SKM-1 treated with dmso at 0.1 percent for 144 hours (cell line): ENCODE measurements around the gene ZNF132.
"Not testable (repeated sequence)": the region's sequence is repeated elsewhere in the genome, so short reads cannot be mapped to it uniquely, and the experiment has no call there.

ENCODE experiments used
- DNase-seq: peaks from one replicate; lab custom pipeline; 2025; ENCODE audit not compliant: unreplicated experiment; lab: John Stamatoyannopoulos, UW

Gene ZNF132

DNA sequence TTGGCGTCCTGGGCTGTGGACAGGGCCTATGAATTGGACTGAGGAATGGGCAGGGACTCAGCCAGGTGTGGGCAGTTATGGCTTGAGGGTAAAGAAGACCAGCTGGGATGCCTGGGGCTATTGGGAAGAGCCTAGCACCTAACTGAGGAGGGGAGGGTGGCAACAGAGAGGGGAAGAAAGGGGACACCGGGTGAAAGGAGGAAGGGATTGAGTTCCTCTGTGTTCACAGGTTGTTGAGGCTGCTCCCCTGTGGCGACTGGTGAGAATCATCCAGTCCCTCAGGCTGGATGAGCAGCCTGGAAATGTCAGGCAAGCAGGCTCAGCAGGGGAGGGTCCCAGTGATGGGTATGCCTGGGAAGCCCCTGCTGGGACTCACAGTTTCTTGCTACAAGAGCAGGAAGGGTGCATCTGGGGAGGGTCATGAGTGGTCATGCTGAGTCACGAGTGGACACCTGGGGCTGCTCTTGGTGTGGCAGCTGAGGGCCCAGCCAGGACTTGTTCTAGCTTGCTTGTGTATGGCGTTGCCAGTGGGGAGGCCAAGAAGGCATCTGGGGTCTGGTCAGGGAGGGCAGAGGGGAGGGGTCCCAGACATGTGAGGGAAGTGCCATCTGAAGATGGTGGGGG is 28.4 kb upstream of the ZNF132 start:
- no peak for DNase-seq

- peak; percentile 63 for DNase-seq
These were observed 27.0 kb upstream of the ZNF132 start, which contains the start of gene ZNF324 for GRCh38 chr19:58466760-58467589. TSS of gene ZNF324 (plus strand) at chr19:58467080. CDS start at chr19:58469186, 2,106 bp downstream.

GRCh38 chr19:58466089-58466759 is 26.3 kb upstream of the ZNF132 start:
- DNase-seq, result no peak

- no peak for DNase-seq
These were observed 20.1 kb upstream of the ZNF132 start for GRCh38 chr19:58460039-58460438.

DNA sequence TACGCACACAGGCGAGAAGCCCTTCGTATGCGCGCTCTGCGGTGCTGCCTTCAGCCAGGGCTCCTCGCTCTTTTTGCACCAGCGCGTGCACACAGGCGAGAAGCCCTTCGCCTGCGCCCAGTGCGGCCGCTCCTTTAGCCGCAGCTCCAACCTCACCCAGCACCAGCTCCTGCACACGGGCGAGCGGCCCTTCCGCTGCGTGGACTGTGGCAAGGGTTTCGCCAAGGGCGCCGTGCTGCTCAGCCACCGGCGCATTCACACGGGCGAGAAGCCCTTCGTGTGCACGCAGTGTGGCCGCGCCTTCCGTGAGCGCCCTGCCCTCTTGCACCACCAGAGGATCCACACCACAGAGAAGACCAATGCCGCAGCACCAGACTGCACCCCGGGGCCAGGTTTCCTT is 16.2 kb upstream of the ZNF132 start:
- no peak for DNase-seq

- DNase-seq, result no peak
These were observed 15.4 kb upstream of the ZNF132 start for GRCh38 chr19:58455306-58455705.

GRCh38 chr19:58453743-58454142 is 13.8 kb upstream of the ZNF132 start:
- DNase-seq, result no peak

DNA sequence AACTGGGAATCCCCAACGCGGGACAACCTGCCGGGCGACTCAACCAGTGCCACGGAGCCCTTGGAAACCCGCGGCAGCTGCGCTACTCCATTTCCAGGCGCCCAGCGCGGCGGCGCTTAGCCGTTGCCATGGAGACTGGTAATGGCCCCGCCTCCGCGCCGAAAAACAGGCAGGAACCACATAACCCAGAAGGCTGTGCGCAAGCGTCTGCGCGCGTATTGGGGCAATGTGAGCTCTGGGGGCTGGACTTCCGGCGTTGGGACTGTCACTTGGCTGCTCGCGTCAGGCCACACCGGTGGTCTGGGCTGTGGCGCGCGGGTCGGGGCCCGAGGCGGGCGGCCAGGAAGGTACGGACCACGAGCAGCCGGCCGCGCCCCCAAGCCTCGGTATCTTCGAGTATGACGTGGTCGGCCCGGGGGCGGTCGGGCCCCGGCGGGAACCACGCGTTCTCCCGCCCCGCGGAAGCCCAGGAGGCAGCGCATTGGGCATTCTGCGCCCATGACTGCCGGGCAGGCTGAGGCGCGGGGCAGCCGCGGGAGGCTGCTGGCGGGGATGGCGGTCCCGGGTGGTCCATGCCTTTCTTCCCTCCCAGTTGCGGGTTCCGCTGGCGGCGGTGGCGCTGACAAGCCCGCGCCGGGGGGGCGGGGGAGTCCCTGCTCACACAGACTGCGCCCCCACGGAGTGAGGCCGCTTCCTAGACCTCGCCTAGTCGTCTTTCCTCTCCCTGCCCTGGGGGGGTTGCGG is 11.6 kb upstream of the ZNF132 start, which contains the start of gene ZNF324B:
Gene ZNF324B (plus strand): TSS at position 265 of the 744 bp plus-strand sequence. CDS start 2,080 bp downstream, outside the sequence.
- DNase-seq, result peak; percentile 71

DNA sequence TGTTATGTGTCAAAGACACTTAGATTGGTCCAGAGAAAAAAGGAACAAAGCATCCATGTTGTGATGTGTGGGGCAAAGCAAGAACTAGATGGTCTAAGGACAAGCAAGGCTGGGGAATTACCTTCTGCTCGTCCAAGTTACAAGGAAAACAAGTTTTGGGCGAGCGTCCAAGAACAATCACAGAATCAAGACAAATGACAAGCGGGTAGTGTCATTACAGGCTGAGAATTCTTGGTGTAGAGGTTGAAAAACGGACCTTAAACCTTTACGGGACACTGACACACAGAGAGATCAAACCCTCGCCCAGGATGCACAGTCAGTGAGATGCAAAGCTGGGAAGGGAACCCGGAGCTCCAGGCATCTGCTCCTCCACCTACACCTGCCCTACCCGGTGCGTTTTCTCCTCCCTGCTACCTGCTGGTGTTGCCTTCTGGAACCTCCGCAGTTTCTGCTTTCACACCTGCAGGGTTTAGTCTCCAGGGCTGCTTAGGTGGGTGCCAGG is 11.0 kb upstream of the ZNF132 start:
- DNase-seq, result no peak

DNA sequence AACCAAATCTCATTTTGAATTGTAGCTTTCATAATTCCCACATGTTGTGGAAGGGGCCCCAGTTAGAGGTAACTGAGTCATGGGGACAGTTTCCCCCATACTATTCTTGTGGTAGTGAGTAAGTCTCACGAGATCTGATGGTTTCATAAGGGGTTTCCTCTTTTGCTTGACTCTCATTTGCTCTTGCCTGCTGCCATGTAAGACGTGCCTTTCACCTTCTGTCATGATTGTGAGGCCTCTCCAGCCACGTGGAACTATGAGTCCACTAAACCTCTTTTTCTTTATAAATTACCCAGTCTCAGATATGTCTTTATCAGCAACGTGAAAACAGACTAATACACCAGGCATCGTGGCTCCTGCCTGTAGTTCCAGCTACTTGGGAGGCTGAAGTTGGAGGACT is 10.0 kb upstream of the ZNF132 start:
- DNase-seq, result not testable (repeated sequence)

DNA sequence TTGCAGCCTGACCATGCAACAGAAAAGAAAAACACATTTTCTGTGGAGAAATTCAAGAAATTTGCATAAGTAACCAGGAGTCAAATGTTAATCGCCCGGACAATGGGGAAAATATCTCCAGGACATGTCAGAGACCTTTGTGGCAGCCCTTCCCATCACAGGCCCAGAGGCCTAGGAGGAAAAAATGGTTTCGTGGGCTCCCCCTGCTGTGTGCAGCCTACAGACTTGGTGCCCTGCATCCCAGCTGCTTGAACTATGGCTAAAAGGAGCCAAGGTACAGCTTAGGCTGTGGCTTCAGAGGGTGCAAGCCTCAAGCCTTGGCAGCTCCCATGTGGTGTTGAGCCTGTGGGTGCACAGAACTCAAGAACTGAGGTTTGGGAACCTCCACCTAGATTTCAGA is 8.9 kb upstream of the ZNF132 start:
- not testable (repeated sequence) for DNase-seq

GRCh38 chr19:58442986-58443385 is 3.0 kb upstream of the ZNF132 start:
- DNase-seq, result not testable (repeated sequence)

GRCh38 chr19:58440556-58440955 is 603 bp upstream of the ZNF132 start:
- no peak for DNase-seq

DNA sequence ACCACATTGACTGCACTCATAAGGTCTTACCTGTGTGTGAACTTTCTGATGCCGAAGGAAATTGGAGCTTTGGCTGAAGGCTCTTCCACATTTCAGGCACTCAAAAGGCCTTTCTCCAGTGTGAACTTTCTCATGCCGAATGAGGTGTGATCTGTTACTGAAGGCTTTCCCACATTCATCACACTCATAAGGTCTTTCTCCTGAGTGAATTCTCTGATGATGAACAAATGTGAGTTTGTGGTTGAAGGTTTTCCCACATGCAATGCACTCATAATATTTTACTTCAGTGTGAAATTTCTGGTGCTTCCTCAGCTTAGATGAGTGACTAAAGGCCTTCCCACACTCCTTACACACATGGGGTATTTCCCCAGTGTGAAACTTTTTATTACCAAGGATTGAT is 5.7 kb downstream of the ZNF132 start:
- no peak for DNase-seq

GRCh38 chr19:58429745-58430144 is 10.2 kb downstream of the ZNF132 start:
- no peak for DNase-seq

GRCh38 chr19:58428617-58429016 is 11.3 kb downstream of the ZNF132 start:
- no peak for DNase-seq

DNA sequence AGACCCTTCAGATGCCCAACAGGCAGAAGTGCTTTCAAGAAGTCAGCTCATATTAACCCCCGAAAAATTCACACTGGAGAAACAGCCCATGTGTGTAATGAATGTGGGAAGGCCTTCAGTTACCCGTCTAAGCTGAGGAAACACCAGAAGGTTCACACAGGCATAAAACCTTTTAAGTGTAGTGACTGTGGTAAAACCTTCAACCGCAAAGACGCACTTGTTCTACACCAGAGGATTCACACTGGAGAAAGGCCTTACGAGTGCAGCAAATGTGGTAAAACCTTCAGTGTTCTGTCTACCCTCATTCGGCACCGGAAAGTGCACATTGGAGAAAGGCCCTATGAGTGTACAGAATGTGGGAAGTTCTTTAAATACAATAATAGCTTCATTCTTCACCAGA is 22.9 kb downstream of the ZNF132 start:
- no peak for DNase-seq

DNA sequence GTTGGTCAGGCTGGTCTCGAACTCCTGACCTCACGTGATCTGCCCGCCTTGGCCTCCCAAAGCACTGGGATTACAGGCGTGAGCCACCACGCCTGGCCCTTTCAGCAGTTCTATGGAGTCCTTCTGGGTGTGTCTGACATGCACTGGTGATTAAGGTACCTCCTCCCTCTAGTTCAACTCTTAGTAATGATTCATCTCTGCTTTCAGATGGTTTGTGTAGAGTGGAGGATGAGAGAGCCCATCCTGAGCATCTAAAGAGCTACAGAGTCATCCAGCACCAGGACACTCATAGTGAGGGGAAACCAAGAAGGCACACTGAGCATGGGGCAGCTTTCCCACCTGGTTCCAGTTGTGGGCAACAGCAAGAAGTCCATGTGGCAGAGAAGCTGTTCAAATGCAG is 23.3 kb downstream of the ZNF132 start:
- DNase-seq, result no peak

DNA sequence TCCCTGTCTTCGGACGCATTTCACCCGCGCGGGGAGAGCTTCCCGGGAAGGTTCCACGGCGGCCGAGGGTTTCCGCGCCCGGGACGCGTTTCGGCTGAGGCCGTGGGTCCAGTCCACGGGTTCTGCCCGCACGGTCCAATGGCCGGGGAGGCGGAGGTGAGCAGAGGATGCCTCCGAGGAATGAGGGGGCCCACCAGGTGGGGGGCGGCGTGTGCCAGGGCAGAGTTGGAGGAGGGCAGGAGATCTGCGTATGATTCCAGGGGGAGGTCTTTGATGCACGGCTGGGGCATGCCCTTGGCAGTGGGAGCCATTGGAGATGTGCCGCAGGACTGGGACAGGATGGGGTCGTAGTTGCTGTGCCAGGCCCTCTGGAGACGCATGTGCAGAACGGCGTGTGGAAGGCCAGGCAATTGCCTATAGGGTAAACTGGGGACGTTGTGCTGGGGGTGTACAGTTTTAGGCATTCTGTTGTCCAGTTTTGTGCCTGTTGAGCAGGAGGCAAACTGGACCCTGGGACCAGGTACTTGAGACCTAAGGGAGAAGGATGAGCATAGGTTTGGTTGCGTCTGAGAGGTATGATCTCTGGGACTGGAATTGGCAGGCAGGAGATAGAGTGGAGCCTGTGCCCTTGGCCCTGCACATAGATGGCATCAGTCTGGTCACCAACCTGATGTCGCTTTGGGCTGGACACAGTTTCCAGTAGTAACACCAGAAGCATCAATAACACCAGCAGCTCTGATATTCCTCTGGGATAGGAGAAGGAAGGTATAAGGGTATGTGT is 30.8 kb downstream of the ZNF132 start:
- DNase-seq, result no peak
